ENCODE results near the gene GPHN.
"Not testable (repeated sequence)": the region's sequence is repeated elsewhere in the genome, so short reads cannot be mapped to it uniquely, and the experiment has no call there.

GPHN gene

DNA sequence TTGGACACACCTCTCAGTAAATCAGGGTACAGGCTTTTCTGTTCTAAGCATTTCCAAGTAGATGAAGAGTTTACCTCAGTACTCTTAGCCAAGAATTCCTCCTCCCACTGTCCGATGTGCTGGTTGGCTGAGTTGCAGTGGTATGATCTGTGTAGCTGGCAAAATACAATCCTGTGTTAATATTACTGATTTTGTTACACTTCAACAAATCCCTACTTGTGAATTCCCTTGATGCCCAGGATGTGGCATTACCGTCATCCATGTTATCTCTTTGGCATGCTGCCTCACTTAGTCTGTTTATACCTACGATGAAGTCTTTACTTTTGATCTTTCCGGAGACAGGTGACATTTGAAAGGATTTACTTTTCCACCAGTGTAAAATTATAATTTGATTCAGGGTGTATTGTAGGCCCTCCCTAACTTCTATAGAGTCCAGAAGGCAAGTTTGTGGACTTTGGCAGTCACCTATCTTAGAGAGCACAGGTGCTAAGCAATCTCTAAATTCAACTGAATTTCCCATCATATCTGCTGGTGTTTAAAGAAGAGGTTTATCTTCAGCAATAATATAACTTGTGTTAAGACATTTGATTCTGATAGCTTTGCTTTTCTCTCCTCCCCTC is 11.6 kb upstream of the GPHN start:
- peaks cover 12% of the 10 kb centered on the region for H3K4me1 ChIP-seq
- H3K4me3 ChIP-seq (ENCODE audit: low read depth, low read length) = no peak overlapping the region
- no peaks in the 10 kb centered on the region for H3K9me3 ChIP-seq
- no peaks in the 10 kb centered on the region for H3K36me3 ChIP-seq
- DNase-seq = no peak
- TF ChIP-seq, protein P1, sequence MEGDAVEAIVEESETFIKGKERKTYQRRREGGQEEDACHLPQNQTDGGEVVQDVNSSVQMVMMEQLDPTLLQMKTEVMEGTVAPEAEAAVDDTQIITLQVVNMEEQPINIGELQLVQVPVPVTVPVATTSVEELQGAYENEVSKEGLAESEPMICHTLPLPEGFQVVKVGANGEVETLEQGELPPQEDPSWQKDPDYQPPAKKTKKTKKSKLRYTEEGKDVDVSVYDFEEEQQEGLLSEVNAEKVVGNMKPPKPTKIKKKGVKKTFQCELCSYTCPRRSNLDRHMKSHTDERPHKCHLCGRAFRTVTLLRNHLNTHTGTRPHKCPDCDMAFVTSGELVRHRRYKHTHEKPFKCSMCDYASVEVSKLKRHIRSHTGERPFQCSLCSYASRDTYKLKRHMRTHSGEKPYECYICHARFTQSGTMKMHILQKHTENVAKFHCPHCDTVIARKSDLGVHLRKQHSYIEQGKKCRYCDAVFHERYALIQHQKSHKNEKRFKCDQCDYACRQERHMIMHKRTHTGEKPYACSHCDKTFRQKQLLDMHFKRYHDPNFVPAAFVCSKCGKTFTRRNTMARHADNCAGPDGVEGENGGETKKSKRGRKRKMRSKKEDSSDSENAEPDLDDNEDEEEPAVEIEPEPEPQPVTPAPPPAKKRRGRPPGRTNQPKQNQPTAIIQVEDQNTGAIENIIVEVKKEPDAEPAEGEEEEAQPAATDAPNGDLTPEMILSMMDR (IDR thresholded peaks at IDR 0.05; ENCODE audit: low read depth, low read length) = no peak
- H3K27me3 ChIP-seq = no peaks in the 10 kb centered on the region

DNA sequence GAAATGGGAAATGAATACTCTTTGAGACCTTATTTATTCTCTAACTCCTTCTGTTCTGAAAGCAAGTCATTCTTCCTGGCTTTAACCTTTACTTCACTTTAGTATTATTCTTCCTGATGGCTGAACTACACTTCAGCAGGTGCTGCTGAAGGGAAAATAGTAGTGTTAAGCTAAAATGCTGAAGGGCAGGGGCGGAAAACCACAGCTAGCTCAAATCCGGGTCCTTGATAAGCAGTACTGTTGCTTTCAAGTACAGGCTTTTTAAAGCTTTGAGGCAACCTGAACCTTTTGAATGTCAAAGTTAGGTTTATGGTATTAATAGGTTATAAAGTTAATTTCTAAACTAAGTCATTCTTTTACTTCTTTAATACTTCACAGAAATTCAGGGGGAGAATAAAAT is 11.0 kb upstream of the GPHN start:
- H3K36me3 ChIP-seq = no peaks in the 10 kb centered on the region
- DNase-seq = no peak
- H3K4me1 ChIP-seq = peaks cover 8% of the 10 kb centered on the region
- H3K27me3 ChIP-seq = no peaks in the 10 kb centered on the region
- TF ChIP-seq, protein P1 (IDR thresholded peaks at IDR 0.05; ENCODE audit: low read depth, low read length) = no peak
- no peaks in the 10 kb centered on the region for H3K9me3 ChIP-seq
- H3K4me3 ChIP-seq (ENCODE audit: low read depth, low read length) = no peak overlapping the region

DNA sequence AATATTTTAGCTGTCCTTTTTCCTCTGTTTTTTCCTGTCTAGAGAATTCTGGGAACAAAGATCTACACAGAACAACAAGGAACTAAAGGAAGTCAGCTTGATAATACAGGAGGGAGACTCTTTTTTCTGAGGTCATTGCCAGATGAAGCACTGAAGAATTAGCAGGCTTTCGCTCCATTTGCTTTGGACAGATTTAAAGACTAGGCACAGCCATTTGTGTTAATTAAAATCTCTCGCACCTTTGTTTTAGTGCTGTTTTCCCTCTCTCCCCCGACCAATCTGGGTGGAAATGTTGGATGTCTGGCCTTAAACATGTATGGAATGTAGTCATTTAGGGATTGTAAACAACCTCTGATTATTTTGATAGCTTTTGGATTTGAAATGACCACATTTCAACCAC is 9.6 kb upstream of the GPHN start:
- Histone ChIP-seq H3K4me3 (ENCODE audit: low read depth, low read length) (no peak overlapping the region), H3K27me3 (no peaks in the 10 kb centered on the region), H3K9me3 (no peaks in the 10 kb centered on the region), H3K36me3 (no peaks in the 10 kb centered on the region), H3K4me1 (peaks cover 6% of the 10 kb centered on the region)
- no peak for DNase-seq
- TF ChIP-seq, protein P1 (IDR thresholded peaks at IDR 0.05; ENCODE audit: low read depth, low read length) = no peak

DNA sequence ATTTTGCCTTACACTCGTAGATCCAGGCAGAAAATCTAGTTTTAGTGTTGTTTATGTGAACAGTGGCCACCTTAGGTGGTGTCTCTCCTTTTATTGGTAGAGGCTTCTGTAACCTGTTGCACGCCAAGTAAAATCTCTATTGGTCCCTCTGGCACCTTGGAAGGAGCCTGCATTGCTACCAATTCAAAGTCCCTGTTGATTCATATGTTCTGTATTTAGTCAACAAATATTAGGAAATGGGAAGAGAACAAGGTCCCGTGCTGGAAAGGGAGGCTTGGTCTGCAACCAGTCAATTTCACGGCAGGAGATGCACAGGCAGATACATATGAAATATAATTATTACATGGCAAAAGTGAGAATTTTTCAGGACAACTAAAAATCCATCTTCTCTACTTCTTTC is 6.4 kb upstream of the GPHN start:
- H3K36me3 ChIP-seq = no peaks in the 10 kb centered on the region
- no peaks in the 10 kb centered on the region for H3K27me3 ChIP-seq
- no peaks in the 10 kb centered on the region; the same call in 1 of the 2 replicates for H3K4me1 ChIP-seq
- no peak overlapping the region for H3K4me3 ChIP-seq (ENCODE audit: low read depth, low read length)
- no peaks in the 10 kb centered on the region for H3K9me3 ChIP-seq
- TF ChIP-seq, protein P1 (IDR thresholded peaks at IDR 0.05; ENCODE audit: low read depth, low read length) = no peak
- DNase-seq = no peak

DNA sequence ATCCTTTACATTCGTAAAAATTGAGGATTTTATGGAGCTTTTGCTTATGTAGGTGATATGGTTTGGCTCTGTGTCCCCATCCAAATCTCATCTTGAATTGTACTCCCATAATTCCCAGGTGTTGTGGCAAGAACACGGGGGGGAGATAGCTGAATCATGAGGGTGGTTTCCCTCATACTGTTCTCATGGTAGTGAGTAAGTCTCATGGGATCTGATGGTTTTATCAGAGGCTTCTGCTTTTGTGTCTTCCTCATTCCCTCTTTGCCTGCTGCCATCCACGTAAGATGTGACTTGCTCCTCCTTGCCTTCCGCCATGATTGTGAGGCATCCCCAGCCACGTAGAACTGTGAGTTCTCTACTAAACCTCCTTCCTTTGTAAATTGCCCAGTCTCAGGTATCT is 5.1 kb upstream of the GPHN start:
- not testable (repeated sequence) for H3K4me3 ChIP-seq (ENCODE audit: low read depth, low read length); H3K27me3 ChIP-seq; H3K36me3 ChIP-seq; H3K9me3 ChIP-seq; DNase-seq; H3K4me1 ChIP-seq

DNA sequence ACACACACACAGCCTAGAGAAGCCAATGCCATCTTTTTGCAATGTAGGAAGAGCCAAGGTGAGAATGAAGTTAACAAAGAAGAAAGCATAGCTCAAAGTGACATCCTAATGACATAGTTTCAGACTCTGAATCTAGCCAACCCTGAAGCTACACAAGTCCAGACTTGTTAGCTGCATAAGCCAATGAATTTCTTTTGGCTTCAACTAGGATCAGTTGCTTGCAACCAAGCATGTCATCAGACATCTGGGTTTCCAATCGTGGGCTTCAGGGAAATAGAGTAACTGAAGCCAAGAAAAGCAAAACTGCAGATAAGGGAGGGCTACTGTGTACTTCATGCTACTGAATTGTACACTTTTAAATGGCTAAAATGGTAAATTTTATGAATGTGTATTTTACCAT is 4.4 kb upstream of the GPHN start:
- no peaks in the 10 kb centered on the region for H3K9me3 ChIP-seq
- TF ChIP-seq, protein P1 (IDR thresholded peaks at IDR 0.05; ENCODE audit: low read depth, low read length) = no peak
- no peaks in the 10 kb centered on the region; the same call in 1 of the 2 replicates for H3K4me1 ChIP-seq
- no peaks in the 10 kb centered on the region for H3K36me3 ChIP-seq
- no peak overlapping the region for H3K4me3 ChIP-seq (ENCODE audit: low read depth, low read length)
- no peaks in the 10 kb centered on the region for H3K27me3 ChIP-seq
- DNase-seq = no peak

Measured in BE2C (cell line).